Nephron progenitor cell (in vitro differentiated cells): ENCODE results near the gene UBE2V1.

Source experiments
- DNase-seq: peaks from one replicate; pipeline ENCODE4 v3.0.0; 2021
- H3K27ac Mint-ChIP-seq: 2 replicates; pipeline ENCODE4 v1.8.0; 2021; ENCODE audit warnings: mild to moderate bottlenecking, moderate library complexity, mixed read lengths
- H3K27me3 Mint-ChIP-seq: 2 replicates; pipeline ENCODE4 v1.8.0; 2021; ENCODE audit warnings: mild to moderate bottlenecking, low read depth, mixed read lengths; ENCODE audit not compliant: poor library complexity
- H3K36me3 Mint-ChIP-seq: 2 replicates; pipeline ENCODE4 v1.8.0; 2021; ENCODE audit warnings: low read depth, mixed read lengths
- H3K4me1 Mint-ChIP-seq: 2 replicates; pipeline ENCODE4 v1.8.0; 2021; ENCODE audit warnings: mixed read lengths
- H3K4me3 Mint-ChIP-seq: 2 replicates; pipeline ENCODE4 v1.8.0; 2021; ENCODE audit warnings: mild to moderate bottlenecking, moderate library complexity, mixed read lengths
- H3K9me3 Mint-ChIP-seq: 2 replicates; pipeline ENCODE4 v1.8.0; 2021; ENCODE audit warnings: mild to moderate bottlenecking, moderate library complexity, mixed read lengths
- TF ChIP-seq, protein P1 (sequence below): fragments of 200-600 bp; sonication (generic); IDR thresholded peaks from 2 replicates; pipeline ENCODE4 v1.5.0; 2021; ENCODE audit warnings: antibody characterized with exemption

The UBE2V1 gene

GRCh38 chr20:50077818-50078601 is 34.9 kb downstream of the UBE2V1 start:
- H3K27ac Mint-ChIP-seq, result peak overlapping the region; percentile 90
- H3K27me3 Mint-ChIP-seq, result no peaks in the 10 kb centered on the region
- peaks cover 26% of the 10 kb centered on the region for H3K36me3 Mint-ChIP-seq
- H3K9me3 Mint-ChIP-seq, result no peaks in the 10 kb centered on the region
- DNase-seq, result no peak
- TF ChIP-seq, protein P1, sequence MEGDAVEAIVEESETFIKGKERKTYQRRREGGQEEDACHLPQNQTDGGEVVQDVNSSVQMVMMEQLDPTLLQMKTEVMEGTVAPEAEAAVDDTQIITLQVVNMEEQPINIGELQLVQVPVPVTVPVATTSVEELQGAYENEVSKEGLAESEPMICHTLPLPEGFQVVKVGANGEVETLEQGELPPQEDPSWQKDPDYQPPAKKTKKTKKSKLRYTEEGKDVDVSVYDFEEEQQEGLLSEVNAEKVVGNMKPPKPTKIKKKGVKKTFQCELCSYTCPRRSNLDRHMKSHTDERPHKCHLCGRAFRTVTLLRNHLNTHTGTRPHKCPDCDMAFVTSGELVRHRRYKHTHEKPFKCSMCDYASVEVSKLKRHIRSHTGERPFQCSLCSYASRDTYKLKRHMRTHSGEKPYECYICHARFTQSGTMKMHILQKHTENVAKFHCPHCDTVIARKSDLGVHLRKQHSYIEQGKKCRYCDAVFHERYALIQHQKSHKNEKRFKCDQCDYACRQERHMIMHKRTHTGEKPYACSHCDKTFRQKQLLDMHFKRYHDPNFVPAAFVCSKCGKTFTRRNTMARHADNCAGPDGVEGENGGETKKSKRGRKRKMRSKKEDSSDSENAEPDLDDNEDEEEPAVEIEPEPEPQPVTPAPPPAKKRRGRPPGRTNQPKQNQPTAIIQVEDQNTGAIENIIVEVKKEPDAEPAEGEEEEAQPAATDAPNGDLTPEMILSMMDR, result no peak
- H3K4me3 Mint-ChIP-seq, result no peak overlapping the region
- H3K4me1 Mint-ChIP-seq, result peaks cover 14% of the 10 kb centered on the region

GRCh38 chr20:50073500-50073899 is 39.5 kb downstream of the UBE2V1 start:
- no peaks in the 10 kb centered on the region for H3K27me3 Mint-ChIP-seq
- peaks cover 25% of the 10 kb centered on the region for H3K4me1 Mint-ChIP-seq
- H3K9me3 Mint-ChIP-seq, result no peaks in the 10 kb centered on the region
- DNase-seq, result no peak
- TF ChIP-seq, protein P1, result no peak
- no peak overlapping the region for H3K4me3 Mint-ChIP-seq
- H3K36me3 Mint-ChIP-seq, result no peaks in the 10 kb centered on the region
- no peak overlapping the region for H3K27ac Mint-ChIP-seq

- DNase-seq, result peak; percentile 99
- H3K27ac Mint-ChIP-seq, result no peak overlapping the region
- no peaks in the 10 kb centered on the region for H3K27me3 Mint-ChIP-seq
- no peaks in the 10 kb centered on the region for H3K36me3 Mint-ChIP-seq
- TF ChIP-seq, protein P1, result peak; percentile 100
- no peaks in the 10 kb centered on the region for H3K9me3 Mint-ChIP-seq
- peaks cover 39% of the 10 kb centered on the region for H3K4me1 Mint-ChIP-seq
- H3K4me3 Mint-ChIP-seq, result peak overlapping the region; percentile 57
These were observed 41.7 kb downstream of the UBE2V1 start for GRCh38 chr20:50071039-50071888.

DNA sequence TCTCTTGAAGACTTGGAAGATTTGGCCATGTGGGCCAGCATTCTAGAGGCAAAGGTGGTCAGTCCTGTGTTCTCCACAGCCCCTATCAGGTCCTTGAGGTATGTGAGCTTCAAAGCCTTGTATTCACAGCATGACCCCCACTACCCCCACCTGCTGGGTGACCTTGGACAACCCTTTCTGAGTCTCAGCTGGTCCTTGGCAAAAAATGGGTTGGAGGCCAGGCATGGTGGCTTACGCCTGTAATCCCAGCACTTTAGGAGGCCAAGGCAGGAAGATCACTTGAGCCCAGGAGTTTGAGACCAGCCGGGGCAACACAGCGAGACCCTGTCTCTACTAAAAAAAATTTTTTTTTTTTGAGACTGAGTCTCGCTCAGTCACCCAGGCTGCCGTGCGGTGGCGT is 42.6 kb downstream of the UBE2V1 start:
- Mint-ChIP-seq H3K27me3 (no peaks in the 10 kb centered on the region), H3K36me3 (no peaks in the 10 kb centered on the region), H3K9me3 (no peaks in the 10 kb centered on the region), H3K4me1 (peaks cover 41% of the 10 kb centered on the region), H3K27ac (no peak overlapping the region), H3K4me3 (no peak overlapping the region)
- TF ChIP-seq, protein P1, result no peak
- no peak for DNase-seq

DNA sequence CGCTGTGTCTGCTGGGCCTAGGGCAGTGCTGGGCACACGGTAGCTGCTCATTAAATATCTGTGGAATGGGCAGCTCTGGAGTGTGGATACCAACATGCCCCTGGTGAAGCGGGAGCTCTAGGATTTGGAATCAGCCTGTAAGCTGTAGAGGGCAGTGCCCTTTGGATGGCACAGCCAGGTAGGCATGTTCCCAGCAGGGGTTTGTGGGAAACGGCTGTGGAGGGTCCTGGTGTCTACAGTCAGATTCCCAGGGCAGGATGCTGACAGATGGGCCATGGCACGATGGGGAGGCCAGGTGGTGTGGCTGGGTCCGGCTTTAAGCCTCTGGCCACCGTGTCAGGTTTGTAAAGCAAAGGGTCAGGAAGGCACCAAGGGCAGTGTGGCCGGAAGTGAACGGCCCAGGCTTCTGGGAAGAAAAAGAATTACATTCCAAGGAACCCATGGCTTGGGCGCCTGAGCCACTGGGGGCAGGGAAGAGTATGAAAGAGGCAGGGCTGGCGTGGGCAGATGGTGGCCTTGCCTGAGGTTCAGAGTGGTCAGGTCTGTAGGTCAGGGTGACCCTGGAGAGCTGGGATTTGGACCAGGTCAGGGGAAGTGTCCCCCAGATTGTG is 44.8 kb downstream of the UBE2V1 start:
- no peak for DNase-seq
- H3K27ac Mint-ChIP-seq, result no peak overlapping the region
- H3K36me3 Mint-ChIP-seq, result no peaks in the 10 kb centered on the region
- H3K27me3 Mint-ChIP-seq, result no peaks in the 10 kb centered on the region
- H3K4me1 Mint-ChIP-seq, result peaks cover 53% of the 10 kb centered on the region
- TF ChIP-seq, protein P1, result no peak
- no peak overlapping the region for H3K4me3 Mint-ChIP-seq
- H3K9me3 Mint-ChIP-seq, result no peaks in the 10 kb centered on the region
